GM12873 (cell line): ENCODE measurements around the gene BRMS1L.

Experiments
- TF ChIP-seq, protein P1 (sequence below): IDR thresholded peaks from 2 replicates; pipeline ENCODE4 v1.5.1; 2012; ENCODE audit warnings: low read depth, mild to moderate bottlenecking, moderate library complexity, low read length, control low read depth; ENCODE audit not compliant: insufficient read depth; ENCODE audit errors: missing control alignments

The BRMS1L gene, protein sequence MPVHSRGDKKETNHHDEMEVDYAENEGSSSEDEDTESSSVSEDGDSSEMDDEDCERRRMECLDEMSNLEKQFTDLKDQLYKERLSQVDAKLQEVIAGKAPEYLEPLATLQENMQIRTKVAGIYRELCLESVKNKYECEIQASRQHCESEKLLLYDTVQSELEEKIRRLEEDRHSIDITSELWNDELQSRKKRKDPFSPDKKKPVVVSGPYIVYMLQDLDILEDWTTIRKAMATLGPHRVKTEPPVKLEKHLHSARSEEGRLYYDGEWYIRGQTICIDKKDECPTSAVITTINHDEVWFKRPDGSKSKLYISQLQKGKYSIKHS

DNA sequence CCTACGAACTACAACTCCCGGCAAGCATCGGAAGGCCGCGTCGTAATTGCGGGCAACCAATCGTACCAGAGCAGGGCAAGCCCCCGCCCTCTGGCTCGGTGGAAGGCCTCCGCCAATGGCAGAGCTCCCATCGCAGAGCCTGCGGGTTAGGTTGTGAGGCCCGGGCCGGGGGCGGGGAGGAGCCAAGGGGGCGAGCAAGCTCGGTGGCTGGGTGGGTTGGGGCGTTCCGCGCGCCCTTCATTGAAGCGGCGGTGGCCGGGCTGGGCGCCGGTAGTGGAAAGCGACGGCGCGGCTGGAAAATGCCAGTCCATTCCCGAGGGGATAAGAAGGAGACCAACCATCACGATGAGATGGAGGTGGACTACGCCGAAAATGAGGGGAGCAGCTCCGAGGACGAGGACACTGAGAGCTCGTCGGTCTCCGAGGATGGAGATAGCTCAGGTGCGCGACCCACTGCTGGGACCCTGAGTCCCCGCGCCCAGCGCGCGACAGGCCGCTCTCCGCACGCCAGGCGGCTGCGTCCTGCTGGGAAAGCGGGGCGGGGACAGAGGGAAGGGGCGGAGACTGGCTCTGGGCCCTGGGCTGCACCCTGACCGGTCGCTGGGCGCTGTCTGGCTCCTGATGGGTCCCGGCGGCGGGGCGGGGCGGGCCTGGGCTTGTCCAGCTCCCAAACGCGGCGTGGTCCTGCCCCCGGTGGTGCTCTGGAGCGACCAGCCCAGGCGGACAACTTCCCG lies at the start of gene BRMS1L:
Gene BRMS1L (plus strand): TSS at position 121 of the 734 bp plus-strand sequence. CDS start 179 bp downstream, at position 300.
- TF ChIP-seq, protein P1, sequence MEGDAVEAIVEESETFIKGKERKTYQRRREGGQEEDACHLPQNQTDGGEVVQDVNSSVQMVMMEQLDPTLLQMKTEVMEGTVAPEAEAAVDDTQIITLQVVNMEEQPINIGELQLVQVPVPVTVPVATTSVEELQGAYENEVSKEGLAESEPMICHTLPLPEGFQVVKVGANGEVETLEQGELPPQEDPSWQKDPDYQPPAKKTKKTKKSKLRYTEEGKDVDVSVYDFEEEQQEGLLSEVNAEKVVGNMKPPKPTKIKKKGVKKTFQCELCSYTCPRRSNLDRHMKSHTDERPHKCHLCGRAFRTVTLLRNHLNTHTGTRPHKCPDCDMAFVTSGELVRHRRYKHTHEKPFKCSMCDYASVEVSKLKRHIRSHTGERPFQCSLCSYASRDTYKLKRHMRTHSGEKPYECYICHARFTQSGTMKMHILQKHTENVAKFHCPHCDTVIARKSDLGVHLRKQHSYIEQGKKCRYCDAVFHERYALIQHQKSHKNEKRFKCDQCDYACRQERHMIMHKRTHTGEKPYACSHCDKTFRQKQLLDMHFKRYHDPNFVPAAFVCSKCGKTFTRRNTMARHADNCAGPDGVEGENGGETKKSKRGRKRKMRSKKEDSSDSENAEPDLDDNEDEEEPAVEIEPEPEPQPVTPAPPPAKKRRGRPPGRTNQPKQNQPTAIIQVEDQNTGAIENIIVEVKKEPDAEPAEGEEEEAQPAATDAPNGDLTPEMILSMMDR = no peak

DNA sequence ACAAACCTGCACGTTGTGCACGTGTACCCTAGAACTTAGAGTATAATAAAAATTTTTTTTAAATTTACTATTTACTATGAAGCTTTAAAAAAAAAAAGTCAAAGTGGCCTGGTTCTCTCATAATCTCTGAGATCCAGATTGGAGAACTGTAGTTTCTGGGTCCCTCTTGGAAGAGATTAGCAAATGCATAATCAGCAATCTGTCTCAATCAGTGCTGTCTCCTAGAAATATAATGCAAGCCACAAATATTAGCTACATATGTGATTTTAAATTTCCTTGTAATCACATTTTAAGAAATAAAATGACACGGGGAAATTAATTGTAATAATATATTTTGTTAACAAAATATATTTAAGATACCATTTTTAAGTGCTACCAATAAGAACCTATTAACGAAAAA lies 49.3 kb upstream of the BRMS1L start:
- TF ChIP-seq, protein P1 = no peak

DNA sequence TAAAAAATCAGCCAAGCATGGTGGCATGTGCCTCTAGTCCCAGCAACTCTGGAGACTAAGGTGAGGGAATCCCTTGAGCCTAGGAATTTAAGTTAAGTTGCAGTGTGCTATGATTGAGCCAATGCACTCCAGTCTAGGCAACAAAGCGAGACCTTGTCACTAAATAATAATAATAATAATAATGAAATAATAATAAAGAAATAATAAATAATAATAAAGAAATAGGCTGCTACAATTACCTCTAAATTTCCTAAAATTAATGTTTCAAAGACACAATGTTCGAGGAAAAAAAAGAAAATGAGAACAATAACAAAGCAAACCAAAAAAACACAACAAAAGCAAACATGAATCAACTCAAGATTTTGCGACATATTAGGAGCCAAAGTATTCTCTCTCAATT lies 46.8 kb upstream of the BRMS1L start:
- TF ChIP-seq, protein P1 = no peak

DNA sequence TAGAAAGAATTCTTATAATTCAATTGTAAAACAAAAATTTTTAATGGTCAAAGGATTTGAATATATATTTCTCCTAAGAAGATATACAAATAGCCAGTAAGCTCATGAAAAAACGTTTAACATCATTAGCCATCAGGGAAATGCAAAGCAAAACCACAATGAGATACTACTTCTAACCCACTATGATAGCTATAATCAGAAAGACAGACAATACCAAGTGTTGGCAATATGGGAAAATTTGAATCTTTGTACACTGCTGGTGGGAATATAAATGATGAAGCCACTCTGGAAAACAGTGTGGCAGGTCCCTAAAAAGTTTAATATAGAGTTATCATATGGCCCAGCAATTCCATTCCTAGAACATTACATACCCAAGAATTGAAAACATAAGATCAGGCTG lies 42.4 kb upstream of the BRMS1L start:
- TF ChIP-seq, protein P1 = no peak

DNA sequence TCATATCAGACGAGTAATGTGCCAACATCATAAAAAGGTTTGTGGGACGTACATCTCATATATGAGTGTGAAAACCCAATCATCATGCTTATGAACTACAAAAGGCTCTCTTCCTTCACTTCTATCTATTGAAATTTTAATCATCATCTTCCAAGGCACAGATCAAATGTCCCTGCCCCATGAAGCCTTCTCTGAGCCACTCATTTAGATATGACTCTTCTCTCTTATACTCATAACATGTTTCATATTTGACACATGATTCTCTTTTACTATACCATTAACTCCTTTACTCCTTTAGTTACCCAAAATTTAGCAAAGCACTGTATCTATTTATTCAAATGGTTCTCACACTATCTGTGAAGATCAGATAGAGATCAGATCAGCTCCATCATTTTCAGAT lies 39.3 kb upstream of the BRMS1L start:
- TF ChIP-seq, protein P1 = no peak

DNA sequence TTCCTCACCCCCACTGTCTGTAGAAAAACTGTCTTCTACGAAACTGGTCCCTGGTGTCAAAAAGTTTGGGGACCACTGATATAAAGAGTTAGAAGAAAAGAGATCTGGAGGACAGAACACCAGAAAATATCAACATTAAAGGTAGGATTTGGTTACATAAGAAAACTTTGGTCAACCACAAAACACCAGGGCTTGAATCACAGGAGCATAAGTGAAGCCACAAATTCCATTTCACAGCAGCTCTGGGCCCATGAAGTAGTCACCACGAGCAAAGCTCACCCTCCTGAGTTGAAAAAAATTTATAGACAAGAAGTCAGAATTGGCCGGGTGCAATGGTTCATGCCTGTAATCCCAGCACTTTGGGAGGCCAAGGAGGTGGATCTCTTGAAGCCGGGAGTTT lies 36.5 kb upstream of the BRMS1L start:
- TF ChIP-seq, protein P1 = no peak

DNA sequence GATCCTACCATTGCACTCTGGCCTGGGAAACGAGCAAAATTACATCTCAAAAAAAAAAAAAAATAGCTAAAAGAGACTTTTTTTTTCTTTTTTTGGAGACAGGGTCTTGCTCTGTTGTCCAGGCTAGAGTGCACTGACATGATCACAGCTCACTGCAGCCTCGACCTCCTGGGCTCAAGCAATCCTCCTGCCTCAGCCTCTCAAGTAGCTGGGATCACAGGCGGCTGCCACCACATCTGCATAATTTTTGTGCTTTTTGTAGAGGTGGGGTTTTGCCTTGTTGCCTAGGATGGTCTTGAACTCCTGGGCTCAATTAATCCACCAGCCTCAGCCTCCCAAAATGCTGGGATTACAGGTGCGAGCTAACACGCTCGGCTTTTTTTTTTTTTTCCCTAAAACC lies 28.3 kb upstream of the BRMS1L start:
- TF ChIP-seq, protein P1 = no peak
